ENCODE data around the gene VASH2.
"Not testable (repeated sequence)": the region's sequence is repeated elsewhere in the genome, so short reads cannot be mapped to it uniquely, and the experiment has no call there.

The VASH2 gene

GRCh38 chr1:212959266-212960220, 9.2 kb downstream of the VASH2 start:
- DNase-seq, result no peak

GRCh38 chr1:212960932-212961331, 10.6 kb downstream of the VASH2 start:
- no peak for DNase-seq

GRCh38 chr1:212962509-212962908, 12.2 kb downstream of the VASH2 start:
- no peak for DNase-seq

GRCh38 chr1:212964102-212964501, 13.8 kb downstream of the VASH2 start:
- no peak for DNase-seq

GRCh38 chr1:212964993-212965392, 14.7 kb downstream of the VASH2 start:
- not testable (repeated sequence) for DNase-seq

- no peak for DNase-seq
Measured at GRCh38 chr1:212966616-212967015, 16.3 kb downstream of the VASH2 start.

GRCh38 chr1:212967801-212968200, 17.5 kb downstream of the VASH2 start:
- no peak for DNase-seq

- no peak for DNase-seq
Measured at GRCh38 chr1:212968368-212968863, 18.1 kb downstream of the VASH2 start.

- no peak for DNase-seq
Measured at GRCh38 chr1:212970085-212970484, 19.7 kb downstream of the VASH2 start.

GRCh38 chr1:212971312-212971711, 21.0 kb downstream of the VASH2 start:
- no peak for DNase-seq

- DNase-seq, result no peak
Measured at GRCh38 chr1:212973426-212973825, 23.1 kb downstream of the VASH2 start.

GRCh38 chr1:212973899-212974298, 23.6 kb downstream of the VASH2 start:
- no peak for DNase-seq

- no peak for DNase-seq
Measured at GRCh38 chr1:212974711-212975110, 24.4 kb downstream of the VASH2 start.

GRCh38 chr1:212975111-212975918, 25.0 kb downstream of the VASH2 start:
- DNase-seq, result peak in 1 of 2 experiments; percentile 6

- DNase-seq, result no peak
Measured at GRCh38 chr1:212976586-212976985, 26.2 kb downstream of the VASH2 start.

- no peak for DNase-seq
Measured at GRCh38 chr1:212977781-212978645, 27.7 kb downstream of the VASH2 start.

GRCh38 chr1:212979340-212980122, 29.2 kb downstream of the VASH2 start:
- peak; percentile 49 to 56 for DNase-seq

- no peak for DNase-seq
Measured at GRCh38 chr1:212980123-212980785, 29.9 kb downstream of the VASH2 start.

GRCh38 chr1:212981025-212981495, 30.7 kb downstream of the VASH2 start:
- DNase-seq, result no peak

GRCh38 chr1:212981571-212982328, 31.4 kb downstream of the VASH2 start:
- no peak for DNase-seq

Measured in activated T-cell treated with anti-CD3 and anti-CD28 coated beads, Interleukin-2, amount 50 U/mL, for 48 hours (primary cell).